ENCODE results near the gene EMC10.
A peak's percentile ranks its signal among the peaks of the same experiment; 100 is the strongest.

The EMC10 gene

DNA sequence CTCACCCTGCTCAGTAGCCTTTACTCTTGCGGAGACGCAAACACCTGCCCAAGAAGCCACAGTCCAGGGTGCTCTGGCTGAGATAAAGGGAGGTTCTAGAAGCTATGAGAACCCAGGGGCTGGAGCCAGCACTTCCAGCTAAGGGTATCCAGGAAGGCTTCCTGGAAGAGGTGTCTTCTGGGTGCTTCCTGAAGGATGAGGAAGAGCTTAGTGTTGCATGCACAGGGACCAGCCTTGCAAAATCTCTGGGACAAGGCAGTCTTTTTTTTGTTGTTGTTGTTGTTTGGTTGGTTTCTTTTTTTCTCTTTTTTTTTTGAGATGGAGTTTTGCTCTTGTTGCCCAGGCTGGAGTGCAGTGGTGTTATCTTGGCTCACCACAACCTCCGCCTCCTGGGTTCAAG is 23.1 kb upstream of the EMC10 start:
- TF ChIP-seq, protein P1, sequence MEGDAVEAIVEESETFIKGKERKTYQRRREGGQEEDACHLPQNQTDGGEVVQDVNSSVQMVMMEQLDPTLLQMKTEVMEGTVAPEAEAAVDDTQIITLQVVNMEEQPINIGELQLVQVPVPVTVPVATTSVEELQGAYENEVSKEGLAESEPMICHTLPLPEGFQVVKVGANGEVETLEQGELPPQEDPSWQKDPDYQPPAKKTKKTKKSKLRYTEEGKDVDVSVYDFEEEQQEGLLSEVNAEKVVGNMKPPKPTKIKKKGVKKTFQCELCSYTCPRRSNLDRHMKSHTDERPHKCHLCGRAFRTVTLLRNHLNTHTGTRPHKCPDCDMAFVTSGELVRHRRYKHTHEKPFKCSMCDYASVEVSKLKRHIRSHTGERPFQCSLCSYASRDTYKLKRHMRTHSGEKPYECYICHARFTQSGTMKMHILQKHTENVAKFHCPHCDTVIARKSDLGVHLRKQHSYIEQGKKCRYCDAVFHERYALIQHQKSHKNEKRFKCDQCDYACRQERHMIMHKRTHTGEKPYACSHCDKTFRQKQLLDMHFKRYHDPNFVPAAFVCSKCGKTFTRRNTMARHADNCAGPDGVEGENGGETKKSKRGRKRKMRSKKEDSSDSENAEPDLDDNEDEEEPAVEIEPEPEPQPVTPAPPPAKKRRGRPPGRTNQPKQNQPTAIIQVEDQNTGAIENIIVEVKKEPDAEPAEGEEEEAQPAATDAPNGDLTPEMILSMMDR (IDR thresholded peaks at IDR 0.05; ENCODE audit: low read length, missing control alignments): no peak
- no peak for DNase-seq (ENCODE audit: low read depth)
- no peak overlapping the region for H3K4me3 ChIP-seq (replicated peaks; ENCODE audit: low read depth, low read length)

DNA sequence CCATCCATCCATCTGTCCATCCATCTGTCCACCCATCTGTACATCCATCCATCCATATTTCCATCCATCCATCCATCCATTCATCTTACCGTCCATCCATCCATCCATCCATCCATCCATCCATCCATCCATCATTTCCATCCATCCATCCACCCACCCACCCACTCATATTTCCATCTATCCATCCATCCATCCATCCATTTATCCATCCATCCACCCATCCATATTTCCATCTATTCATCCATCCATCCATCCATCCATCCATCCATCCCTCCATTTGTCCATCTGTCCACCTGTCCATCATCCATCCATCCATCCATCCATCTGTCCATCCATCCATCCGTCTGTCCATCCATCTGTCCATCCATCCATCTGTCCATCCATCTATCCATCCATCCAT is 20.3 kb upstream of the EMC10 start:
- DNase-seq (ENCODE audit: low read depth): no peak
- no peak overlapping the region for H3K4me3 ChIP-seq (replicated peaks; ENCODE audit: low read depth, low read length)
- TF ChIP-seq, protein P1 (IDR thresholded peaks at IDR 0.05; ENCODE audit: low read length, missing control alignments): no peak

DNA sequence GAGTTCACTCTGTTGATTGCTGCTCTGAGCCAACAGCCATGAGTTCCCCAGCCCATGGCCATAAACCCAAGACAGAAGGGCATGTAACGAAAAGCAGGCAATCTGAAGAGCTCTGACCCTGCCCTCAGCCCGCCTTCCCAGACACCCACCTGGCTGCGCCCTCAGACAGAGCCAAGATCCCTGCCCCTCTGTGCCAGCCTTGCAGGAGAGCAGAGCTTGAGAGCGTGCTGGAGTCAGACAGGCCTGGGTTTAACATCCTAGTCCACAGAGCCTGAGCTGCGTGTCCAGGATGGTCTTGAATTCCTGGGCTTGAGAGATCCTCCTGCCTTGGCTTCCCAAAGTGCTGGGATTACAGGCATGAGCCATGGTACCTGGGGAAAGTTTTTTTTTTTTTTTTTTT is 19.0 kb upstream of the EMC10 start:
- DNase-seq (ENCODE audit: low read depth): no peak
- TF ChIP-seq, protein P1 (IDR thresholded peaks at IDR 0.05; ENCODE audit: low read length, missing control alignments): no peak
- H3K4me3 ChIP-seq (replicated peaks; ENCODE audit: low read depth, low read length): no peak overlapping the region

DNA sequence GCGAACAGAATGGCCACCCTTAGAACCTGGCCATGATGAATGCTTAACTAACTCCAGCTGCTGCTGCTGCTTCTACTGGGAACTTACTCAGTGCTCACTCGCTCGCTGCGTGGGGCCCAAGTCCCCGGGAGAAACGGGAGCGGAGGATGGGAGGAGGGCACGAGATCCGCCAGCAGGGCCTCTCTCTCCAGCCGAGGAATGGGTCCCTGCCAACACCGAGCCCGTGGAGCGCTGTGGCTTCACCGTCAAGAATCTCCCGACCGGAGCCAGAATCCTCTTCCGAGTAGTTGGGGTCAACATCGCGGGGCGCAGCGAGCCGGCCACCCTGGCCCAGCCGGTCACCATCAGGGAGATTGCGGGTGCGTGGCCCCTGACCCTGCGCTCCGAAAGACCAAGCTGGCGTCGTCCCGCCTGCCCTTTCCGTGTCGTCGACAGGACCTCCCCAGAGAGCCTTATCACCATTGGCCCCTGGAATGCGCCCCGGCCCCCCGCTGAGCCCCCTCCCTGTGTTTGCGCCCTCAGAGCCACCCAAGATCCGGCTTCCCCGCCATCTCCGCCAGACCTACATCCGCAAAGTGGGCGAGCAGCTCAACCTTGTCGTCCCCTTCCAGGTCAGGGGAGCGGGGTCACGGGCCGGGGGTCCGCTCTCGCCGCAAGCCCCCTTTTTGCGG is 17.8 kb upstream of the EMC10 start:
- TF ChIP-seq, protein P1 (IDR thresholded peaks at IDR 0.05; ENCODE audit: low read length, missing control alignments): no peak
- H3K4me3 ChIP-seq (replicated peaks; ENCODE audit: low read depth, low read length): no peak overlapping the region
- DNase-seq (ENCODE audit: low read depth): peak; percentile 8

DNA sequence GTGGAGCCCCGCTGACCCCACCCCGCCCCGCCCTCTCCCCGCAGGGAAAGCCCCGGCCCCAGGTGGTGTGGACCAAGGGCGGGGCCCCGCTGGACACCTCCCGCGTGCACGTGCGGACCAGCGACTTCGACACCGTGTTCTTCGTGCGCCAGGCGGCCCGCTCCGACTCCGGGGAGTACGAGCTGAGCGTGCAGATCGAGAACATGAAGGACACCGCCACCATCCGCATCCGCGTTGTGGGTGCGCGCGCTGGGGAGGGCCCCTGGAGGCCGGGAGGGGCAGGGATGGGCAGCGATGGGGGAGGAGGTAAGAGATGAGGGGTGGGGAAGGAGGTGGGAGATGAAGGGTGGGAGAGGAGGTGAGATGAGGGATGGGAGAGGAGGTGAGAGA is 17.2 kb upstream of the EMC10 start:
- H3K4me3 ChIP-seq (replicated peaks; ENCODE audit: low read depth, low read length): no peak overlapping the region
- TF ChIP-seq, protein P1 (IDR thresholded peaks at IDR 0.05; ENCODE audit: low read length, missing control alignments): no peak
- no peak for DNase-seq (ENCODE audit: low read depth)

DNA sequence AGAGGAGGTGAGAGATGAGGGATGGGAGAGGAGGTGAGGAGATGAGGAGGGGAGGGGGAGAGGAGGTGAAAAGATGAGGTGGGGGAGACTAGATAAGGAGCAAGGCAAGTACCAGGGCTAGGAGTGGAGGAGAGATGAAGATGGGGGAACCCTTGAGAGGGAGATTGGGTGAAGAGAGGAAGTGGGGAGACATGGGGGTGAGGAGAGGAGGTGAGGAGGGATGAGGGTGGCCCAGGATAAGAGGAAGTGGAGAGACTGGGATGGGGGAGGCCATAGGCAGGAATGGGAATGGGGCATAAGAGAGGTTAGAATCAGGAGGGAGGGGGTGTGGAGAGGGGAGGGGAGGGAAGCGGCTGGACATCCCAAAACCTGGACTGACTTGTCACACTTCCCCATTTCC is 16.7 kb upstream of the EMC10 start:
- DNase-seq (ENCODE audit: low read depth): no peak
- no peak overlapping the region for H3K4me3 ChIP-seq (replicated peaks; ENCODE audit: low read depth, low read length)
- TF ChIP-seq, protein P1 (IDR thresholded peaks at IDR 0.05; ENCODE audit: low read length, missing control alignments): no peak

DNA sequence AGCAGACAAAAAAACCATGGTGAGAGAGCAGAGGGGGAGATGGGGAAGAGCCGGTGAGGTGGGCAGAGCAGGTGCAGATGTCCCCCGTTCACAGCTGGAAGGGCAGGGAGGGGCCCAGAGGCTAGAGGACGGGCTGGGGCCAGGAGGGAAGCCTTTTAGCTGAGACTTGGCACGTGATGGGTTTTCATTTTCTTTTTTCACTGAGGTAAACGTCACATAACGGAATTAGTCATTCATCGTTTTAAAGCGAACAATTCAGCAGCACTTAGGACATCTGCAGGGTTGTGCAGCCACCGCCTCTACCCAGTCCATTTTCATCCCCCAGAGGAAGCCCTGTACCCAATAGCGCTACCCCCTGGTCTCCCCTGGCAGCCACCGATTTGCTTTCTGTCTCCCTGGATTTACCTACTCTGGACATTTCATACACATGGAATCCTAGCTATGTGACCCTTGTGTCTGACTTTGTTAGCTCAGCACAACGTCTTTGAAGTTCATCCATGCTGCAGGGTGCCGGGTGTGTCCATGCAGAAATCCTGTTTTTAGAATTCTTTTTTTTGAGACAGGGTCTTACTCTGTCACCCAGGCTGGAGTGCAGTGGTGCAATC is 16.0 kb upstream of the EMC10 start:
- TF ChIP-seq, protein P1 (IDR thresholded peaks at IDR 0.05; ENCODE audit: low read length, missing control alignments): no peak
- H3K4me3 ChIP-seq (replicated peaks; ENCODE audit: low read depth, low read length): no peak overlapping the region
- peak; percentile 30 for DNase-seq (ENCODE audit: low read depth)
